HCT116 (cell line): ENCODE measurements around the gene IREB2. TPM values are rescaled to one million over a fixed set of nuclear protein-coding genes. Genes with fewer than 3 reads are reported as not detected.

ENCODE experiments used
- ATAC-seq: fragments of 200-7000 bp; cut with Tn5 transposase; 2 replicates; pipeline ENCODE4 v1.9.1; 2020; ENCODE audit warnings: mild to moderate bottlenecking, moderate library complexity
- BruUV-seq: library from RNA; stranded (reverse); fragments of 400-500 nt; replicated peaks from 2 replicates; lab custom pipeline; 2021; lab: Mats Ljungman, UMichigan
- CTCF ChIA-PET: fragments of 300-600 bp; sonication (Branson Sonifier 250); formaldehyde crosslinking; loops from one replicate; lab custom pipeline; 2021; ENCODE audit warnings: antibody characterized with exemption; lab: Charles Lee
- POLR2A ChIA-PET: fragments of 300-600, 350-600 bp; sonication (Branson Sonifier 250); formaldehyde crosslinking; loops from one replicate; lab custom pipeline; 2021; ENCODE audit warnings: antibody characterized with exemption; lab: Charles Lee
- RAD21 ChIA-PET, 2 experiments: fragments of 300-600 bp; sonication (Branson Sonifier 250); formaldehyde crosslinking; loops; one replicate each; lab custom pipeline; 2023; ENCODE audit warnings: low total read pairs in 2 of 2; ENCODE audit not compliant: uncharacterized antibody in 2 of 2, unreplicated experiment in 2 of 2, low non-redundant PET in 1 of 2; lab: Charles Lee
- DNase-seq: peaks from one replicate; pipeline ENCODE4 v3.0.0-alpha.2; 2010; ENCODE audit warnings: low read depth, low spot score
- H2AFZ ChIP-seq: fragments of 200-600 bp; shearing (Covaris generic), sonication (generic); 2 replicates; pipeline ENCODE4 v1.6.1; 2017; ENCODE audit warnings: low read depth, mixed run types, mixed read lengths, antibody characterized with exemption, low read length; ENCODE audit not compliant: poor library complexity, severe bottlenecking
- H3K27ac ChIP-seq: 2 replicates; pipeline ENCODE4 v1.5.1; 2012; ENCODE audit warnings: low read depth, low read length
- H3K27me3 ChIP-seq: fragments of 200-600 bp; sonication (generic); 2 replicates; pipeline ENCODE4 v1.6.1; 2016; ENCODE audit warnings: mixed run types, low read length, mixed read lengths; ENCODE audit not compliant: insufficient read depth
- H3K36me3 ChIP-seq, 2 experiments: fragments of 200-500 bp in 1 of 2; fragments of 200-600 bp in 1 of 2; sonication (Bioruptor generic) in 1 of 2; sonication (generic) in 1 of 2; 2 replicates each; pipeline versions ENCODE4 v1.5.1 to v1.6.1; 2014 to 2016; ENCODE audit warnings: low read length in 2 of 2, inconsistent platforms in 1 of 2, mixed read lengths in 1 of 2, mixed run types in 1 of 2; ENCODE audit not compliant: insufficient read depth in 2 of 2, control insufficient read depth in 1 of 2
- H3K4me1 ChIP-seq, 2 experiments: fragments of 200-600 bp in 1 of 2; sonication (generic) in 1 of 2; 2 replicates each; pipeline versions ENCODE4 v1.5.1 to v1.6.1; 2012 to 2017; ENCODE audit warnings: low read length in 2 of 2, inconsistent platforms in 1 of 2, mild to moderate bottlenecking in 1 of 2, mixed read lengths in 1 of 2, mixed run types in 1 of 2, moderate library complexity in 1 of 2; ENCODE audit not compliant: insufficient read depth in 2 of 2, control insufficient read depth in 1 of 2
- H3K4me2 ChIP-seq: fragments of 200-600 bp; sonication (generic); 2 replicates; pipeline ENCODE4 v1.6.1; 2017; ENCODE audit warnings: mixed run types, low read length, mixed read lengths
- H3K4me3 ChIP-seq, 2 experiments: fragments of 200-600 bp in 1 of 2; sonication (generic) in 1 of 2; replicated peaks in 1 of 2; 2 replicates each; pipeline ENCODE4 v1.5.1; 2011 to 2016; ENCODE audit warnings: low read length in 2 of 2, control low read depth in 1 of 2, low read depth in 1 of 2, mild to moderate bottlenecking in 1 of 2, mixed read lengths in 1 of 2, mixed run types in 1 of 2
- H3K79me2 ChIP-seq: fragments of 200-600 bp; sonication (generic); 2 replicates; pipeline ENCODE4 v1.6.1; 2017; ENCODE audit warnings: mild to moderate bottlenecking, mixed run types, low read length, moderate library complexity, mixed read lengths; ENCODE audit not compliant: insufficient read depth
- H3K9ac ChIP-seq: fragments of 200-600 bp; sonication (generic); 2 replicates; pipeline ENCODE4 v1.6.1; 2016; ENCODE audit warnings: low read length, mixed read lengths
- H3K9me2 ChIP-seq: fragments of 200-600 bp; sonication (generic), shearing (Covaris generic); 2 replicates; pipeline ENCODE4 v1.6.1; 2017; ENCODE audit warnings: mixed run types, mild to moderate bottlenecking, moderate library complexity; ENCODE audit not compliant: insufficient read depth
- H3K9me3 ChIP-seq, 2 experiments: fragments of 200-500 bp in 1 of 2; fragments of 200-600 bp in 1 of 2; sonication (Bioruptor generic) in 1 of 2; sonication (generic) in 1 of 2; 2 replicates each; pipeline ENCODE4 v1.6.1; 2014 to 2017; ENCODE audit warnings: low read length in 2 of 2, mixed read lengths in 2 of 2, inconsistent platforms in 1 of 2, low read depth in 1 of 2, mild to moderate bottlenecking in 1 of 2, mixed run types in 1 of 2, moderate library complexity in 1 of 2; ENCODE audit not compliant: control insufficient read depth in 1 of 2, insufficient read depth in 1 of 2
- H4K20me1 ChIP-seq: fragments of 200-600 bp; sonication (generic), shearing (Covaris generic); 2 replicates; pipeline ENCODE4 v1.6.1; 2017; ENCODE audit warnings: mixed run types, mild to moderate bottlenecking, moderate library complexity; ENCODE audit not compliant: insufficient read depth
- ATF3 ChIP-seq: IDR thresholded peaks from 2 replicates; pipeline ENCODE4 v1.6.1; 2012
- CTCF ChIP-seq, 3 experiments: fragments of 200-600 bp in 1 of 3; sonication (generic) in 1 of 3; IDR thresholded peaks in 2 of 3; conservative IDR thresholded peaks in 1 of 3; 2 replicates each; pipeline ENCODE4 v1.5.1; 2012 to 2017; ENCODE audit warnings: low read depth in 2 of 3, low read length in 2 of 3, antibody characterized with exemption in 1 of 3, borderline replicate concordance in 1 of 3, control low read depth in 1 of 3, mild to moderate bottlenecking in 1 of 3, mixed read lengths in 1 of 3, mixed run types in 1 of 3, moderate library complexity in 1 of 3; ENCODE audit not compliant: insufficient read depth in 1 of 3
- EZH2 ChIP-seq: fragments of 200-600 bp; sonication (generic); IDR thresholded peaks from 2 replicates; pipeline ENCODE4 v1.6.1; 2017; ENCODE audit warnings: antibody characterized with exemption, mixed run types
- EZH2phosphoT487 ChIP-seq: fragments of 200-600 bp; IDR thresholded peaks from 2 replicates; pipeline ENCODE4 v1.6.1; 2018; ENCODE audit warnings: antibody characterized with exemption, borderline replicate concordance
- JUND ChIP-seq: IDR thresholded peaks from 2 replicates; pipeline ENCODE4 v1.6.1; 2012
- MAX ChIP-seq: IDR thresholded peaks from 2 replicates; pipeline ENCODE4 v1.6.1; 2012
- RAD21 ChIP-seq: IDR thresholded peaks from 2 replicates; pipeline ENCODE4 v1.6.1; 2012; ENCODE audit warnings: low read depth, mild to moderate bottlenecking
- SP1 ChIP-seq: IDR thresholded peaks from 2 replicates; pipeline ENCODE4 v1.6.1; 2012; ENCODE audit warnings: low read depth
- ZBTB33 ChIP-seq: IDR thresholded peaks from 2 replicates; pipeline ENCODE4 v1.6.1; 2011; ENCODE audit warnings: mild to moderate bottlenecking, low read length, moderate library complexity; ENCODE audit not compliant: insufficient replicate concordance; ENCODE audit errors: extremely low read depth
- intact Hi-C: fragments of 100-400 bp; cut with micrococcal nuclease; formaldehyde crosslinking; loops from 2 replicates; pipeline ENCODE4 v1.10.0; 2022
- total RNA-seq: library from RNA; stranded (reverse); gene quantifications from one replicate; pipeline ENCODE4 v1.2.1, GENCODE V29; 2021; ENCODE audit not compliant: unreplicated experiment

IREB2 gene
- total RNA-seq, 1 experiment from 2014 or later = 57.6 TPM

- Histone ChIP-seq H3K4me3 (no peak overlapping the region), H3K4me2 (no peak overlapping the region), H3K9me3 (no peaks in the 10 kb centered on the region), H3K27ac (no peak overlapping the region), H4K20me1 (peaks cover 24% of the 10 kb centered on the region; the same call in 1 of the 2 replicates), H3K79me2 (peaks cover 100% of the 10 kb centered on the region), H3K27me3 (no peaks in the 10 kb centered on the region), H3K9ac (no peak overlapping the region), H3K4me1 (peaks cover 0 to 7% of the 10 kb centered on the region in 2 experiments; a peak in 1 of 4 replicates), H3K36me3 (no peaks in the 10 kb centered on the region), H2AFZ (no peak overlapping the region), H3K9me2 (no peaks in the 10 kb centered on the region)
- TF ChIP-seq MAX (no peak), RAD21 (no peak), EZH2phosphoT487 (no peak), ATF3 (no peak), CTCF (IDR thresholded peaks at IDR 0.05 in 2 of 3, conservative IDR thresholded peaks at IDR 0.05 in 1 of 3; ENCODE audit: borderline replicate concordance in 1 of 3, insufficient read depth in 1 of 3, low read depth in 2 of 3, low read length in 2 of 3) (no peak), JUND (no peak), EZH2 (no peak), ZBTB33 (no peak), SP1 (no peak)
- DNase-seq (no peak), ATAC-seq (no peak)
- no TSS peak for BruUV-seq
- intact Hi-C loops = no loop called here
- ChIA-PET RAD21 (no interaction called here), CTCF (no interaction called here), POLR2A (no interaction called here)
These were observed 17.7 kb downstream of the IREB2 start for GRCh38 chr15:78455749-78456148.
